ENCODE data around the gene COX15.

- TF ChIP-seq POLR2A (IDR thresholded peaks at IDR 0.05), result no peak
- TF ChIP-seq, protein P1, sequence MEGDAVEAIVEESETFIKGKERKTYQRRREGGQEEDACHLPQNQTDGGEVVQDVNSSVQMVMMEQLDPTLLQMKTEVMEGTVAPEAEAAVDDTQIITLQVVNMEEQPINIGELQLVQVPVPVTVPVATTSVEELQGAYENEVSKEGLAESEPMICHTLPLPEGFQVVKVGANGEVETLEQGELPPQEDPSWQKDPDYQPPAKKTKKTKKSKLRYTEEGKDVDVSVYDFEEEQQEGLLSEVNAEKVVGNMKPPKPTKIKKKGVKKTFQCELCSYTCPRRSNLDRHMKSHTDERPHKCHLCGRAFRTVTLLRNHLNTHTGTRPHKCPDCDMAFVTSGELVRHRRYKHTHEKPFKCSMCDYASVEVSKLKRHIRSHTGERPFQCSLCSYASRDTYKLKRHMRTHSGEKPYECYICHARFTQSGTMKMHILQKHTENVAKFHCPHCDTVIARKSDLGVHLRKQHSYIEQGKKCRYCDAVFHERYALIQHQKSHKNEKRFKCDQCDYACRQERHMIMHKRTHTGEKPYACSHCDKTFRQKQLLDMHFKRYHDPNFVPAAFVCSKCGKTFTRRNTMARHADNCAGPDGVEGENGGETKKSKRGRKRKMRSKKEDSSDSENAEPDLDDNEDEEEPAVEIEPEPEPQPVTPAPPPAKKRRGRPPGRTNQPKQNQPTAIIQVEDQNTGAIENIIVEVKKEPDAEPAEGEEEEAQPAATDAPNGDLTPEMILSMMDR (IDR thresholded peaks at IDR 0.05), result no peak
Measured at GRCh38 chr10:99685597-99685967, 46.3 kb downstream of the COX15 start.

All from thyroid gland (tissue), 4 donors.